Posterior cingulate gyrus (tissue), 11 donors: ENCODE measurements around the gene SMIM12.
"Not testable (repeated sequence)": the region's sequence is repeated elsewhere in the genome, so short reads cannot be mapped to it uniquely, and the experiment has no call there.

Source experiments
- DNase-seq, 10 donors: peaks; one replicate each; pipeline versions ENCODE4 v3.0.0 to v3.0.0-alpha.2; 2020 to 2021; ENCODE audit warnings: mixed read lengths in 3 of 10
- intact Hi-C: fragments of 100-400 bp; cut with DNase I; formaldehyde crosslinking; loops from one replicate; pipeline ENCODE4 v1.15.1; 2023

The SMIM12 gene

GRCh38 chr1:34810781-34811180 lies 48.8 kb downstream of the SMIM12 start:
- DNase-seq, intact Hi-C loops: not testable (repeated sequence)

GRCh38 chr1:34808051-34808810 lies 51.3 kb downstream of the SMIM12 start:
- DNase-seq = no peak
- intact Hi-C loops = no loop called here

GRCh38 chr1:34806396-34806795 lies 53.2 kb downstream of the SMIM12 start:
- intact Hi-C loops = no loop called here
- DNase-seq = no peak

GRCh38 chr1:34803770-34804169 lies 55.8 kb downstream of the SMIM12 start:
- intact Hi-C loops = no loop called here
- DNase-seq = no peak
